Stimulated activated CD8-positive, alpha-beta memory T cell treated with anti-CD3 and anti-CD28 coated beads, Interleukin-12 subunit alpha, Interleukin-12 subunit beta, amount 100 ng/mL, for 4 hours (primary cell): ENCODE results near the gene FAM117A.
"Not testable (repeated sequence)": the region's sequence is repeated elsewhere in the genome, so short reads cannot be mapped to it uniquely, and the experiment has no call there.

Source experiments
- DNase-seq: peaks from one replicate; pipeline ENCODE4 v3.0.0-alpha.2; 2020; ENCODE audit warnings: low read depth

Gene FAM117A

GRCh38 chr17:49762151-49762941 is 1.6 kb downstream of the FAM117A start:
- no peak for DNase-seq

GRCh38 chr17:49760932-49761558 is 2.9 kb downstream of the FAM117A start:
- no peak for DNase-seq

GRCh38 chr17:49760296-49760695 is 3.6 kb downstream of the FAM117A start:
- DNase-seq, result no peak

GRCh38 chr17:49759203-49759602 is 4.7 kb downstream of the FAM117A start:
- DNase-seq, result no peak

GRCh38 chr17:49758464-49759010 is 5.4 kb downstream of the FAM117A start:
- not testable (repeated sequence) for DNase-seq

- no peak for DNase-seq
Observed at GRCh38 chr17:49757151-49757777, 6.7 kb downstream of the FAM117A start.

- no peak for DNase-seq
Observed at GRCh38 chr17:49756323-49757150, 7.4 kb downstream of the FAM117A start.

- no peak for DNase-seq
Observed at GRCh38 chr17:49755663-49756283, 8.2 kb downstream of the FAM117A start.

GRCh38 chr17:49753959-49754391 is 10.0 kb downstream of the FAM117A start:
- no peak for DNase-seq

GRCh38 chr17:49752508-49752907 is 11.4 kb downstream of the FAM117A start:
- DNase-seq, result no peak

GRCh38 chr17:49749730-49750129 is 14.2 kb downstream of the FAM117A start:
- no peak for DNase-seq

GRCh38 chr17:49748791-49749190 is 15.1 kb downstream of the FAM117A start:
- DNase-seq, result peak; percentile 32

GRCh38 chr17:49748223-49748622 is 15.7 kb downstream of the FAM117A start:
- DNase-seq, result no peak

- no peak for DNase-seq
Observed at GRCh38 chr17:49747632-49748031, 16.3 kb downstream of the FAM117A start.

- DNase-seq, result no peak
Observed at GRCh38 chr17:49746791-49747490, 17.0 kb downstream of the FAM117A start.

GRCh38 chr17:49745175-49746139 is 18.5 kb downstream of the FAM117A start:
- DNase-seq, result no peak

GRCh38 chr17:49742166-49742638 is 21.7 kb downstream of the FAM117A start:
- no peak for DNase-seq

- DNase-seq, result no peak
Observed at GRCh38 chr17:49741692-49742076, 22.2 kb downstream of the FAM117A start.

- DNase-seq, result no peak
Observed at GRCh38 chr17:49741009-49741691, 22.8 kb downstream of the FAM117A start.
